ENCODE results near the gene PRKACG. TPM values are rescaled to one million over a fixed set of nuclear protein-coding genes. Genes with fewer than 3 reads are reported as not detected.

Gene PRKACG
- total and polyA plus RNA-seq, 2 experiments from 2014 or later: 0.13 TPM; not detected in 1

DNA sequence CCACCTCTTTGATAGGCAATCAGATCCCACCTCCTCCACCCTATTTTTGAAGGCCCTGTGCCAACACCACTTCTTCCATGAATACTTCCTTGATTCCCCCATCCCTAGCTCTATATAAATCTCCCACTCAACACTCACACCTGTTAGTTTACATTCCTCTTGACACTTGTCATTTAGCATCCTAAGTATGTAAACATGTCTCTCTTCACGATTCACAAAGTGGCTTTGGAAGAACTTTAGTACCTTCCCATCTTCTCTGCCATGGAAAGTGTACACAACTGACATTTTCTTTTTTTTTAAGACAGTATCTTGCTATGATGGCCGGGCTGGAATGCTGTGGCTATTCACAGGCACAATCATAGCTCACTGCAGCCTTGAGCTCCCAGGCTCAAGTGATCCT is 20.2 kb upstream of the PRKACG start:
- H3K9me3 ChIP-seq (ENCODE audit: low read depth): no peaks in the 10 kb centered on the region
- no peak for DNase-seq (ENCODE audit: low read depth in 1 of 2, low spot score in 1 of 2)
- H3K36me3 ChIP-seq: no peaks in the 10 kb centered on the region
- TF ChIP-seq, protein P1, sequence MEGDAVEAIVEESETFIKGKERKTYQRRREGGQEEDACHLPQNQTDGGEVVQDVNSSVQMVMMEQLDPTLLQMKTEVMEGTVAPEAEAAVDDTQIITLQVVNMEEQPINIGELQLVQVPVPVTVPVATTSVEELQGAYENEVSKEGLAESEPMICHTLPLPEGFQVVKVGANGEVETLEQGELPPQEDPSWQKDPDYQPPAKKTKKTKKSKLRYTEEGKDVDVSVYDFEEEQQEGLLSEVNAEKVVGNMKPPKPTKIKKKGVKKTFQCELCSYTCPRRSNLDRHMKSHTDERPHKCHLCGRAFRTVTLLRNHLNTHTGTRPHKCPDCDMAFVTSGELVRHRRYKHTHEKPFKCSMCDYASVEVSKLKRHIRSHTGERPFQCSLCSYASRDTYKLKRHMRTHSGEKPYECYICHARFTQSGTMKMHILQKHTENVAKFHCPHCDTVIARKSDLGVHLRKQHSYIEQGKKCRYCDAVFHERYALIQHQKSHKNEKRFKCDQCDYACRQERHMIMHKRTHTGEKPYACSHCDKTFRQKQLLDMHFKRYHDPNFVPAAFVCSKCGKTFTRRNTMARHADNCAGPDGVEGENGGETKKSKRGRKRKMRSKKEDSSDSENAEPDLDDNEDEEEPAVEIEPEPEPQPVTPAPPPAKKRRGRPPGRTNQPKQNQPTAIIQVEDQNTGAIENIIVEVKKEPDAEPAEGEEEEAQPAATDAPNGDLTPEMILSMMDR (IDR thresholded peaks at IDR 0.05; ENCODE audit: low read depth, low read length): no peak
- H3K27ac ChIP-seq: no peak overlapping the region
- no peaks in the 10 kb centered on the region for H3K4me1 ChIP-seq (ENCODE audit: low read depth)
- H3K4me3 ChIP-seq: no peak overlapping the region
- no peaks in the 10 kb centered on the region for H3K27me3 ChIP-seq

DNA sequence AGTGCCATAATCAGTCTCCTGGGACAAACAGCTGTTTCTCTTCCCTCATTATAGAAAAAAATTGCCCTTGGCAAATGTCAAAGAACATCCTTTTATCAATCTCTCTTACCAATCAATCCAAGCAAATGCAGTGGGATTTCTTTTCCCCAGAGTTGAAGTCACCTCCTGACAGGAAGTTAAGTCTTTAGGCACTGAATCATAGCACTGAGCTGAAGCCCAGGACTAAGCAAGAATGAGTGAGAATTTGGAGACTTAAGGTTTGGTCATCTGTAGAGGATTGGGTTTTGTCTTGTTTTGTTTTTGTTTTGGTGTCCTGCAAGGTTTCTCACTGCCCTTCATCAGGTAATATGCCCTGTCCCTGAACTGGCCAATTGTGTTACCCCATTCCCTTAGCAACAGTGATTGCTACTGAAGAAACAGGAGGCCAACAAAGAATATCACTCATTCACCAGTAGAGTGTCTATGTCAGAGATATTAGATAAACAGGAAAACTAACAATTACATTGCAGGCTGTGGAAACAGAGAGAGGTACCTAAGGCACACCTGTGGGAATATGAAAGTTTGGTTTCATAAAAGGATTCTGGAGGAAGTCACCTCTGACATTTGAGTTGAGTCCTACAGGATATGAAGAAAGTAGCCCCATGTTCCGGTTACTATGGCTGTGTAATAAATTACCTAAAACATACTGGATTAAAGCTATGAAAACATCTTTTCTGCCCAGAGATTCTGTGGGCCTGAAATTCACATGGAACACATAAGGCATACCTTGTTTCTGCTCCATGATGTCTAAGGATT is 17.1 kb upstream of the PRKACG start:
- H3K27me3 ChIP-seq: no peaks in the 10 kb centered on the region
- no peak for DNase-seq (ENCODE audit: low read depth in 1 of 2, low spot score in 1 of 2)
- no peaks in the 10 kb centered on the region for H3K9me3 ChIP-seq (ENCODE audit: low read depth)
- H3K36me3 ChIP-seq: no peaks in the 10 kb centered on the region
- no peak overlapping the region for H3K27ac ChIP-seq
- no peak overlapping the region for H3K4me3 ChIP-seq
- no peaks in the 10 kb centered on the region for H3K4me1 ChIP-seq (ENCODE audit: low read depth)
- TF ChIP-seq, protein P1 (IDR thresholded peaks at IDR 0.05; ENCODE audit: low read depth, low read length): no peak

DNA sequence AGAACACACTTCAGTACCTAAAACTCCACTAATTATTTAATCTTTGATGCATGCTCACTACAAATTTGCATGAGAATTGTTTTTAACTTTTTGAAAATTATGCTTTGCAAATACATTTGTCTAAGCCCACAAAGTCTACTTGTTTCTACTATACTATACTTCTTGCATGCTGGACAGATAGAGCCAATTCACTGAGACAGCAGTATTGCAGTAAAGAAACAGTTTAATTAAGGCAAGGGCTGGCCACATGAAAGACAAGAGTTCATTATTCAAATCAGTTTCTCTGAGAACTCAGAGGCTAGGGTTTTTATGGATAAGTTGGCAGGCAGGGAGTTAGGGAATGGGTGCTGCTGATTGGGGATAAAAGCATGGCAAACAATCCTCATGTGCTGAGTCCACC is 15.6 kb upstream of the PRKACG start:
- Histone ChIP-seq H3K27ac (no peak overlapping the region), H3K4me1 (ENCODE audit: low read depth) (no peaks in the 10 kb centered on the region), H3K9me3 (ENCODE audit: low read depth) (no peaks in the 10 kb centered on the region), H3K4me3 (no peak overlapping the region), H3K36me3 (no peaks in the 10 kb centered on the region), H3K27me3 (no peaks in the 10 kb centered on the region)
- no peak for DNase-seq (ENCODE audit: low read depth in 1 of 2, low spot score in 1 of 2)
- TF ChIP-seq, protein P1 (IDR thresholded peaks at IDR 0.05; ENCODE audit: low read depth, low read length): no peak

DNA sequence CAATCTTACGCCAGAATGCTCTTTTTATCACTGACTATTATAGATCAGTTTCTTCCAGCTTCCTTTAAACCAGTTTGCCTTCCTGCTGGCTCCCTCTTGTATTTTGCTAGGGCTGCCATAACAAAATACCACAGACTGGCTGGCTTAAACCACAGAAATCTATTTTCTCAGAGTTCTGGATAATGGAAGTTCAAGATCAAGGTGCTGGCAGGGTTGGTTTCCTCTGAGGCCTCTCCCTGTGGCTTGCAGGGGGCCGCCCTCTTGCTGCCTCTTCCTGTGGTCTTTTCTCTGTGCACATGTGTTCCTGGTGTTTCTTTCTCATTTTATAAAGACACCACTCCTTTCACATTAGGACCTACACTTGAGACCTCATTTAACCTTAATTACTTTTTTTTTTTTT is 14.8 kb upstream of the PRKACG start:
- Histone ChIP-seq H3K36me3 (no peaks in the 10 kb centered on the region), H3K27me3 (no peaks in the 10 kb centered on the region), H3K9me3 (ENCODE audit: low read depth) (no peaks in the 10 kb centered on the region), H3K4me3 (no peak overlapping the region), H3K4me1 (ENCODE audit: low read depth) (no peaks in the 10 kb centered on the region), H3K27ac (no peak overlapping the region)
- TF ChIP-seq, protein P1 (IDR thresholded peaks at IDR 0.05; ENCODE audit: low read depth, low read length): no peak
- DNase-seq (ENCODE audit: low read depth in 1 of 2, low spot score in 1 of 2): no peak

DNA sequence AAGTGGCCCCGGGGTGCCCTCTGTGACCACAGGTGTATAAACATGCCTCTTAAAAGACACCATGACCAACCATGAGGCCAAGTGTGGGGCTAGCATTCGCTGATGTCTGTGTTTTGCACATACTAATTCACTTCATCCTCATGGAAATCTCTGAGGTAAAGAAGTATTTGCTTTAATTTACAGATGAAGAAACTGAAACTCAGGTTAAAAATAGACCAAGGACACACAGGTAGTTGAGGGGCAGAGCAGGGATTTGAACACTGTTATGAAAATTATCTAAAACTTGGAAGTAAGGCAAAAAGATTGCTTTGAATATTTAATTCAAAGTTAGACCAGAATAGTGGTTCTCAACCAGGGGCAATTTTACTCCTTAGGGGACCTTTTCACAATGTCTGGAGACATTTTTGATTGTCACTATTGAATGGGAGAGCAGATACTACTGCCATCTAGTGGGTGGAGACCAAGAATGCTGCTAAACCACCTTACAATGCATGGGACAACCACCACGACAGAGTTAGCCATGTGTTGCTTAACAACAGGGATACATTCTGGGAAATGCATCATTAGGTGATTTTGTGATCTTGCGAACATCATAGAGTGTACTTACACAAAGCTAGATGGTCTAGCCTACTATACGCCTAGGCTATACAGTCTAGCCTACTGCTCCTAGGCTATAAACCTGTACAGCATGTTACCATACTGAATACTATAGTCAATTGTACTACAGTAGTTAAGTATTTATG is 13.6 kb upstream of the PRKACG start:
- H3K36me3 ChIP-seq: no peaks in the 10 kb centered on the region
- H3K27me3 ChIP-seq: no peaks in the 10 kb centered on the region
- H3K9me3 ChIP-seq (ENCODE audit: low read depth): no peaks in the 10 kb centered on the region
- no peak overlapping the region for H3K4me3 ChIP-seq
- TF ChIP-seq, protein P1 (IDR thresholded peaks at IDR 0.05; ENCODE audit: low read depth, low read length): peak; percentile 83
- DNase-seq (ENCODE audit: low read depth in 1 of 2, low spot score in 1 of 2): peak; percentile 59 to 73
- no peak overlapping the region for H3K27ac ChIP-seq
- no peaks in the 10 kb centered on the region for H3K4me1 ChIP-seq (ENCODE audit: low read depth)
